ENCODE measurements around the gene CKS1B. TPM values are rescaled to one million over a fixed set of nuclear protein-coding genes. Genes with fewer than 3 reads are reported as not detected.
A peak's percentile ranks its signal among the peaks of the same experiment; 100 is the strongest.

The CKS1B gene
- total and polyA plus RNA-seq, 4 donors = 22.3 to 38.2 (median 30.2) TPM

GRCh38 chr1:154936555-154937084, 37.9 kb upstream of the CKS1B start, which contains the start of gene PMVK:
Gene PMVK (minus strand): TSS chr1:154936719. CDS start chr1:154936685, 34 bp downstream.
- Histone ChIP-seq H3K9me3 (ENCODE audit: control insufficient read depth in 4 of 4, insufficient read depth in 3 of 4, low read length in 3 of 4) (no peaks in the 10 kb centered on the region), H3K27ac (ENCODE audit: low read depth in 1 of 2, low read length in 1 of 2) (peak within 1 kb of the TSS; percentile 86 to 99), H3K4me1 (ENCODE audit: control insufficient read depth in 5 of 5, insufficient read depth in 5 of 5, low read length in 5 of 5) (peaks cover 0 to 16% (median 10%) of the 10 kb centered on the region in 5 donors), H3K4me3 (peak within 1 kb of the TSS; percentile 63), H3K9ac (ENCODE audit: insufficient read depth in 1 of 2, low read length in 2 of 2) (peak within 1 kb of the TSS; percentile 81 to 98), H3K36me3 (ENCODE audit: control insufficient read depth in 4 of 4, insufficient read depth in 4 of 4, low read length in 4 of 4) (peaks cover 0 to 3% (median 0%) of the 10 kb centered on the region in 4 donors), H3K27me3 (ENCODE audit: control insufficient read depth in 3 of 3, insufficient read depth in 3 of 3, low read length in 2 of 3) (no peaks in the 10 kb centered on the region)
- DNase-seq (peak; percentile 96 to 99 (median 98)), ATAC-seq (ENCODE audit: insufficient read depth, low FRiP score) (peak; percentile 95)
- WGBS, 2 donors = 0% methylated on average over 45 of the region's 45 CpGs
- TF ChIP-seq, protein P1, sequence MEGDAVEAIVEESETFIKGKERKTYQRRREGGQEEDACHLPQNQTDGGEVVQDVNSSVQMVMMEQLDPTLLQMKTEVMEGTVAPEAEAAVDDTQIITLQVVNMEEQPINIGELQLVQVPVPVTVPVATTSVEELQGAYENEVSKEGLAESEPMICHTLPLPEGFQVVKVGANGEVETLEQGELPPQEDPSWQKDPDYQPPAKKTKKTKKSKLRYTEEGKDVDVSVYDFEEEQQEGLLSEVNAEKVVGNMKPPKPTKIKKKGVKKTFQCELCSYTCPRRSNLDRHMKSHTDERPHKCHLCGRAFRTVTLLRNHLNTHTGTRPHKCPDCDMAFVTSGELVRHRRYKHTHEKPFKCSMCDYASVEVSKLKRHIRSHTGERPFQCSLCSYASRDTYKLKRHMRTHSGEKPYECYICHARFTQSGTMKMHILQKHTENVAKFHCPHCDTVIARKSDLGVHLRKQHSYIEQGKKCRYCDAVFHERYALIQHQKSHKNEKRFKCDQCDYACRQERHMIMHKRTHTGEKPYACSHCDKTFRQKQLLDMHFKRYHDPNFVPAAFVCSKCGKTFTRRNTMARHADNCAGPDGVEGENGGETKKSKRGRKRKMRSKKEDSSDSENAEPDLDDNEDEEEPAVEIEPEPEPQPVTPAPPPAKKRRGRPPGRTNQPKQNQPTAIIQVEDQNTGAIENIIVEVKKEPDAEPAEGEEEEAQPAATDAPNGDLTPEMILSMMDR (IDR thresholded peaks at IDR 0.05; ENCODE audit: control extremely low read depth, extremely low read depth) = no peak

DNA sequence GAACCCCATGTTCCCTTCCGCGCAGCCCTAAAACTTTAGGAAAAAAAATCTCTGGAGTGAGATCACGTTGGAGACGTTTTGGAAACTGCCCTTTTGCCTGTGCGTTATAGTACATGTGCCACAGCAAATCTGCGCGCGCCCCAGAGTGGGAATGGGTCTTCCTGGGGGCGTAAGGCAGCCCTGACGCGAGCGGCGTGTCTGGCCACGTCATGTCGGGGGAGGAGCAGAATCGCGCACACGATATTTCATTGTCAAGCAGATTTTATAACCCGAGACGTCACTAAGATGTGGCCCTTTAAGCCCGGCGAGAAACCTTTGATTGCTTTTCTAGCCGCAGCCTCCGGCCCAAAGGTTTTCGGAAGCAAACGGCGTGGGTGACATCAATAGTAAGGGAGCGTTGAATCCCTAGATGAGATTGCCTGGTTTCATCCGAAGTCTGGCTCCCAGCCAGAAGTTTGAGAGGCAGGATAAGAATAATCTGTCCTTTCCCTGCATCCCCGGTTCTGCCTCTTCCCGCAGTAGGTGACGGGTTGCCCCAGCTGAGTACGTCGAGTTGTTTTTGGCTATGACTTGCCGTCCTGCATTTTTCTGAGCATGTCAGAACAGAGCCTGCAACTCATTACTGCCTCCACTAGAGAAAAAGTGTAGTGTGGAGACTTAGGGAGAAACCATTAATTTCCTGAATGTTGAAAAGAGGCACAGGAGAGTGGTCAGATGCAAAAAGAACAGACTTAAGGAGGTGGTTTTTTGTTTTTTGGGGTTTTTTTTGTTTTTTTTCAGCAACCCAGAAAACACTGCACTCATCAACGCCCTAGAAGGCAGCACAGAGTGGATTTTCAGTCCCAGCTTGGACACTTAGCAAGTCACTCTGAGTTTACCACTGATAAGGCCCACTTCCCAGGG, 37.1 kb upstream of the CKS1B start:
- WGBS, 2 donors = 1% methylated on average over 36 of the region's 36 CpGs
- Histone ChIP-seq H3K36me3 (ENCODE audit: control insufficient read depth in 4 of 4, insufficient read depth in 4 of 4, low read length in 4 of 4) (no peaks in the 10 kb centered on the region), H3K27me3 (ENCODE audit: control insufficient read depth in 3 of 3, insufficient read depth in 3 of 3, low read length in 2 of 3) (no peaks in the 10 kb centered on the region), H3K9ac (ENCODE audit: insufficient read depth in 1 of 2, low read length in 2 of 2) (peak overlapping the region; percentile 81 to 98), H3K4me1 (ENCODE audit: control insufficient read depth in 5 of 5, insufficient read depth in 5 of 5, low read length in 5 of 5) (peaks cover 0 to 22% (median 10%) of the 10 kb centered on the region in 5 donors), H3K4me3 (peak overlapping the region; percentile 44), H3K9me3 (ENCODE audit: control insufficient read depth in 4 of 4, insufficient read depth in 3 of 4, low read length in 3 of 4) (no peaks in the 10 kb centered on the region), H3K27ac (ENCODE audit: low read depth in 1 of 2, low read length in 1 of 2) (peak overlapping the region; percentile 86 to 99)
- ATAC-seq (ENCODE audit: insufficient read depth, low FRiP score) (peak; percentile 84), DNase-seq (peak; percentile 95 to 98 (median 98))
- TF ChIP-seq, protein P1 (IDR thresholded peaks at IDR 0.05; ENCODE audit: control extremely low read depth, extremely low read depth) = no peak

DNA sequence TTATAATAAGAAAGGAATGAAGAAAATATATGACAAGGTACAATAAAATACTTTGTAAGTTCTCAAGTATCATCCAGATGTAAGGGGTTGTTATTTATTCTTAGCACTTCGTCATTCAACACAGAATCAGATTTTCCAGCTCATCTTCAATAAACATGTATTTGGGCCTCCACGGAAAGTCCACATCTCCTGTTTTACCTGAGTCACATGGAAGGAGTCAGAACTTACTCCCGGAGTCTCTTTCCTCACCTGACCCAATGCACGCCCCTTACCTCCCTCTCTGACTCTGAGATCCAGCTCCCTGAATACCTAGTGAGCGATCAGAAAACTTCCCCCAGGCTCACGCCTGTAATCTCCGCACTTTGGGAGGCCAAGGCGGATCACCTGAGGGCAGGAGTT, 36.5 kb upstream of the CKS1B start:
- H3K9ac ChIP-seq (ENCODE audit: insufficient read depth in 1 of 2, low read length in 2 of 2) = peak overlapping the region; percentile 81 to 98
- H3K9me3 ChIP-seq (ENCODE audit: control insufficient read depth in 4 of 4, insufficient read depth in 3 of 4, low read length in 3 of 4) = no peaks in the 10 kb centered on the region
- no peaks in the 10 kb centered on the region for H3K36me3 ChIP-seq (ENCODE audit: control insufficient read depth in 4 of 4, insufficient read depth in 4 of 4, low read length in 4 of 4)
- TF ChIP-seq, protein P1 (IDR thresholded peaks at IDR 0.05; ENCODE audit: control extremely low read depth, extremely low read depth) = no peak
- peak overlapping the region; percentile 86 to 99 for H3K27ac ChIP-seq (ENCODE audit: low read depth in 1 of 2, low read length in 1 of 2)
- WGBS, 2 donors = 76 to 86% methylated on average over 8 of the region's 8 CpGs
- H3K4me3 ChIP-seq = no peak overlapping the region
- ATAC-seq (ENCODE audit: insufficient read depth, low FRiP score) = no peak
- H3K27me3 ChIP-seq (ENCODE audit: control insufficient read depth in 3 of 3, insufficient read depth in 3 of 3, low read length in 2 of 3) = no peaks in the 10 kb centered on the region
- no peak for DNase-seq
- H3K4me1 ChIP-seq (ENCODE audit: control insufficient read depth in 5 of 5, insufficient read depth in 5 of 5, low read length in 5 of 5) = peaks cover 0 to 26% (median 11%) of the 10 kb centered on the region in 5 donors

All from lung (tissue), 12 donors.